HL-60 (cell line): ENCODE results near the gene COPZ2.

Source experiments
- DNase-seq, 2 experiments: peaks; one replicate each; pipeline ENCODE4 v3.0.0-alpha.2; 2010 to 2020; ENCODE audit warnings: low read depth in 1 of 2, low spot score in 1 of 2
- H3K27ac ChIP-seq: fragments of 250-450 bp; sonication (Bioruptor Pico); replicated peaks from 2 replicates; pipeline ENCODE4 v1.5.1; 2020; ENCODE audit warnings: mild to moderate bottlenecking, moderate library complexity
- H3K27me3 ChIP-seq: fragments of 250-450 bp; sonication (Bioruptor Pico); 2 replicates; pipeline ENCODE4 v1.5.1; 2021; ENCODE audit warnings: mild to moderate bottlenecking, moderate library complexity; ENCODE audit not compliant: insufficient read depth, poor library complexity, severe bottlenecking
- H3K4me3 ChIP-seq: replicated peaks from 2 replicates; pipeline ENCODE4 v1.5.1; 2011; ENCODE audit warnings: mild to moderate bottlenecking, control low read depth, low read length; ENCODE audit not compliant: insufficient read depth
- GABPA ChIP-seq: IDR thresholded peaks from 2 replicates; pipeline ENCODE4 v1.6.1; 2012; ENCODE audit warnings: low read depth
- POLR2AphosphoS5 ChIP-seq: IDR thresholded peaks from 2 replicates; pipeline ENCODE4 v1.6.1; 2012; ENCODE audit warnings: low read depth
- SPI1 ChIP-seq: IDR thresholded peaks from 2 replicates; pipeline ENCODE4 v1.6.1; 2012; ENCODE audit warnings: low read depth, mild to moderate bottlenecking, borderline replicate concordance
- TF ChIP-seq, protein P1 (sequence below): IDR thresholded peaks from 2 replicates; pipeline ENCODE4 v1.6.1; 2012; ENCODE audit warnings: low read depth; ENCODE audit not compliant: insufficient replicate concordance
- TF ChIP-seq, protein P2 (sequence below): IDR thresholded peaks from one replicate; pipeline ENCODE4 v1.5.1; 2011; ENCODE audit warnings: low read length, control low read depth, inconsistent platforms; ENCODE audit not compliant: insufficient read depth

The COPZ2 gene

DNA sequence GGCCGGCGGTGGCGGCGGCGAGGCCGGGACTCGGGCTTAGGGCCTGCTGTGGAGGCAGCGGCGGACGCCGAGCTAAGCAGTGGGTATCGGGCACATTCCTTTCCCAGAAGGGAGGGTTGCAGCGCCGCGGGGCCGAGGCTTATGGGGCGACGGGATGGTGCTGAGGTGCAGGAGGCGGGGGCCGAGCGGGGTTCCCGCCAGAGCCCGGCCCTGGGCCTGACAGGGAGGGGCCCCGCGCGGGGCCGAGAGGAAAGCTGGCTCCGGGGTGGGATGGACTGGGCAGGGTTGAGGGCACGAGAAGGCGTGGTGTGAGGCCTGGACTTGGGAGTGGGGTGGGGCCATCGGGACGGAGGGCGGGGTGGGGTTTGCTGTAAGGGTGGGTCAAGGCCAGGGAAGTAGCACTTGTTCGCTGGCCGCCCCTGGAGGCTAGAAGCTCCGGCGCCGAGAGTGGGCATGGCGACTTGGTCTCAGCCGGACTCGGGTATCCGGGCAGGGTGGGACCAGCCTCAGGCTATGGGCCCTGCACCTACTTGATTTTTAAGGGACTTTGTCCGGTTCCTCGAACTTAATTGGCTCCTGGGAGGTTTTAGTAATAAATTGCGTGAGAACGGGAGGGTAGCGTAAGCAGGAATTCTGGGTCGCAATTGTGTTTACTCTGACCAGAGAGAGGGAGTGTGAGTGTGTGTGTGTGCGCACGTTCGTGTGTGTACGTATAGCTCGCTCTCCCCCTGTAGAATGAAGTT, 11.0 kb upstream of the COPZ2 start:
- Histone ChIP-seq H3K4me3 (peak overlapping the region; percentile 89), H3K27ac (peak overlapping the region; percentile 97), H3K27me3 (no peaks in the 10 kb centered on the region)
- TF ChIP-seq POLR2AphosphoS5 = peak; percentile 62; the same call in 1 of the 2 replicates
- TF ChIP-seq, protein P1, sequence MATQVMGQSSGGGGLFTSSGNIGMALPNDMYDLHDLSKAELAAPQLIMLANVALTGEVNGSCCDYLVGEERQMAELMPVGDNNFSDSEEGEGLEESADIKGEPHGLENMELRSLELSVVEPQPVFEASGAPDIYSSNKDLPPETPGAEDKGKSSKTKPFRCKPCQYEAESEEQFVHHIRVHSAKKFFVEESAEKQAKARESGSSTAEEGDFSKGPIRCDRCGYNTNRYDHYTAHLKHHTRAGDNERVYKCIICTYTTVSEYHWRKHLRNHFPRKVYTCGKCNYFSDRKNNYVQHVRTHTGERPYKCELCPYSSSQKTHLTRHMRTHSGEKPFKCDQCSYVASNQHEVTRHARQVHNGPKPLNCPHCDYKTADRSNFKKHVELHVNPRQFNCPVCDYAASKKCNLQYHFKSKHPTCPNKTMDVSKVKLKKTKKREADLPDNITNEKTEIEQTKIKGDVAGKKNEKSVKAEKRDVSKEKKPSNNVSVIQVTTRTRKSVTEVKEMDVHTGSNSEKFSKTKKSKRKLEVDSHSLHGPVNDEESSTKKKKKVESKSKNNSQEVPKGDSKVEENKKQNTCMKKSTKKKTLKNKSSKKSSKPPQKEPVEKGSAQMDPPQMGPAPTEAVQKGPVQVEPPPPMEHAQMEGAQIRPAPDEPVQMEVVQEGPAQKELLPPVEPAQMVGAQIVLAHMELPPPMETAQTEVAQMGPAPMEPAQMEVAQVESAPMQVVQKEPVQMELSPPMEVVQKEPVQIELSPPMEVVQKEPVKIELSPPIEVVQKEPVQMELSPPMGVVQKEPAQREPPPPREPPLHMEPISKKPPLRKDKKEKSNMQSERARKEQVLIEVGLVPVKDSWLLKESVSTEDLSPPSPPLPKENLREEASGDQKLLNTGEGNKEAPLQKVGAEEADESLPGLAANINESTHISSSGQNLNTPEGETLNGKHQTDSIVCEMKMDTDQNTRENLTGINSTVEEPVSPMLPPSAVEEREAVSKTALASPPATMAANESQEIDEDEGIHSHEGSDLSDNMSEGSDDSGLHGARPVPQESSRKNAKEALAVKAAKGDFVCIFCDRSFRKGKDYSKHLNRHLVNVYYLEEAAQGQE = no peak
- DNase-seq = peak; percentile 73 to 88

DNA sequence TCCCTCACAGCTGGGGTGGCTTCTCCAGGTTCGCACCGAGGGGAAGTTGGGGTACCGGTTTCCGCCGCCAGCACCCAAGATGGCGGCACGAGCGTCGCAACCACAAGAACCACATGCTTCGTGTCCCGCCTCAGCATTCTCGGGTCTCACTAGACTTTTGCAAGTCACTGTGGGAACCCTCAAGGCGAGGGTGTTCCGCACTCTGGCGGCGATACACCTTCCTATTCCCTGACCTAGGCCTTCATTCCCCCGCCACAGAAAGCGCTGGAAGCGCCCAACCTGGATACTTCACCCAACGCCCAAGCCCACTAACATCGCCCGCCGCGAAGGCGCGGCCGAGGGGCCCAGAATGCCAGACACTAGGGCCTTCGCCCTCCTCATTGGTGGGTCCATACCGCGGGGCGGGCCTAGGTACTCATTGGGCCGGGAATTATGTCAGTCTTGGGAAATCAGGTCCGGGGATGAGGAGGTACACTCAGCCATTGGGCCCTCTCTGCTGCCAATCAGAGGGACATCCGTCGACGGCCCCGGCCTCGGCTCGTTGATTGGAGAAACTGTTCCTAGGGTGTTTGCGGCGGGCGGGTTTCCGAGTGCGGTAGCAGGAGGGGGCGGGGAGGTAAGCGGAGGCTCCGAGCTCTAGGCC, 10.3 kb upstream of the COPZ2 start, which contains the start of gene NFE2L1:
NFE2L1 (plus strand) TSS at position 619 of the 643 bp plus-strand sequence. CDS start 2,760 bp downstream, outside the sequence.
- TF ChIP-seq GABPA (peak; percentile 75), POLR2AphosphoS5 (peak; percentile 94), SPI1 (peak; percentile 68; the same call in 1 of the 2 replicates)
- TF ChIP-seq, protein P2, sequence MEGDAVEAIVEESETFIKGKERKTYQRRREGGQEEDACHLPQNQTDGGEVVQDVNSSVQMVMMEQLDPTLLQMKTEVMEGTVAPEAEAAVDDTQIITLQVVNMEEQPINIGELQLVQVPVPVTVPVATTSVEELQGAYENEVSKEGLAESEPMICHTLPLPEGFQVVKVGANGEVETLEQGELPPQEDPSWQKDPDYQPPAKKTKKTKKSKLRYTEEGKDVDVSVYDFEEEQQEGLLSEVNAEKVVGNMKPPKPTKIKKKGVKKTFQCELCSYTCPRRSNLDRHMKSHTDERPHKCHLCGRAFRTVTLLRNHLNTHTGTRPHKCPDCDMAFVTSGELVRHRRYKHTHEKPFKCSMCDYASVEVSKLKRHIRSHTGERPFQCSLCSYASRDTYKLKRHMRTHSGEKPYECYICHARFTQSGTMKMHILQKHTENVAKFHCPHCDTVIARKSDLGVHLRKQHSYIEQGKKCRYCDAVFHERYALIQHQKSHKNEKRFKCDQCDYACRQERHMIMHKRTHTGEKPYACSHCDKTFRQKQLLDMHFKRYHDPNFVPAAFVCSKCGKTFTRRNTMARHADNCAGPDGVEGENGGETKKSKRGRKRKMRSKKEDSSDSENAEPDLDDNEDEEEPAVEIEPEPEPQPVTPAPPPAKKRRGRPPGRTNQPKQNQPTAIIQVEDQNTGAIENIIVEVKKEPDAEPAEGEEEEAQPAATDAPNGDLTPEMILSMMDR = no peak
- TF ChIP-seq, protein P1 = peak; percentile 66
- H3K27ac ChIP-seq = peak within 1 kb of the TSS; percentile 97
- no peaks in the 10 kb centered on the region for H3K27me3 ChIP-seq
- peak within 1 kb of the TSS; percentile 89 for H3K4me3 ChIP-seq
- peak; percentile 99 to 100 for DNase-seq

DNA sequence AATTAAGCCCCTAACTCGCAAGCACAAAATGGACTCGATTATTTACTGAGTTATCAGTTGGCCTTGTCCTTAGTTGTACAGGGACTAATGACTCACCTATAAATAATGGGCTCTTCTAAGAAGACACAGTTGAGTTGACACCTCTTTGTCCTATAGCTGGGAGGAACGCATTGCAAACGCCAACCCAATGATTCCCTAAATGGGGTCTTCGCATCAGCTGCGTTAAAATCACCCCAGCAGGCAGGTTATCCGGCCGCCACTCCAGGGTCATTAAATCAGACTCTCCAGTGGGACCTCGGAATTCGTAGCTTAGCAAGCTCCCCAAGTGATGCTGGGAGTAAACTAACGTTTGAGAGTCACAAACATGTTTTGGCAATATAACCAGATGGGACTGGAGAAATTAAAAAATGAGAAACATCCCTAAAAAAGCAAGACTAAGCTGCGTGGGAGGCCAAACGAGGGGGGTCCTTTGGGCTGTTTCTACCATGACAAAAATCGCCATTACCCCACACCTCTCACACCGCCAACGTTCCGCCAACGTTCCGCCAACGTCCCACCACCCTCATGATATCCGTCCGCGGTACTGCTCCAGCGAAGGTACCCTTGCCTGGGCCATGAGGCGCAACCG, 9.6 kb upstream of the COPZ2 start:
- Histone ChIP-seq H3K27ac (peak overlapping the region; percentile 97), H3K4me3 (peak overlapping the region; percentile 50), H3K27me3 (no peaks in the 10 kb centered on the region)
- no peak for TF ChIP-seq POLR2AphosphoS5
- TF ChIP-seq, protein P1 = no peak
- TF ChIP-seq, protein P2 = no peak
- no peak for TF ChIP-seq GABPA
- TF ChIP-seq SPI1 = no peak
- DNase-seq = no peak
